MCF 10A (cell line): ENCODE measurements around the gene PEX14. TPM values are rescaled to one million over a fixed set of nuclear protein-coding genes. Genes with fewer than 3 reads are reported as not detected.

Experiments
- BruUV-seq: library from RNA; stranded (reverse); fragments of 400-500 nt; replicated peaks from 2 replicates; lab custom pipeline; 2021; lab: Mats Ljungman, UMichigan
- CTCF ChIA-PET: fragments of 300-600 bp; sonication (Branson Sonifier 250); formaldehyde crosslinking; extraction: SDS; loops from one replicate; lab custom pipeline; 2021; ENCODE audit warnings: antibody characterized with exemption, inconsistent platforms; lab: Yijun Ruan, JAX
- POLR2A ChIA-PET: fragments of 300-600, 350-650 bp; sonication (Branson Sonifier 250); formaldehyde crosslinking; extraction: SDS; loops from one replicate; lab custom pipeline; 2020; ENCODE audit warnings: antibody characterized with exemption, inconsistent platforms; lab: Yijun Ruan, JAX
- DNase-seq: peaks from one replicate; pipeline ENCODE4 v3.0.0-alpha.2; 2018; ENCODE audit not compliant: unreplicated experiment
- H3K27ac Mint-ChIP-seq: one replicate; pipeline ENCODE4 v1.8.0; 2022; ENCODE audit warnings: mild to moderate bottlenecking, low read depth, mixed read lengths; ENCODE audit not compliant: unreplicated experiment
- H3K27me3 Mint-ChIP-seq: one replicate; pipeline ENCODE4 v1.8.0; 2022; ENCODE audit warnings: mixed read lengths; ENCODE audit not compliant: insufficient read depth, unreplicated experiment
- H3K36me3 Mint-ChIP-seq: one replicate; pipeline ENCODE4 v1.8.0; 2022; ENCODE audit warnings: mild to moderate bottlenecking, moderate library complexity, mixed read lengths; ENCODE audit not compliant: insufficient read depth, unreplicated experiment
- H3K4me1 Mint-ChIP-seq: one replicate; pipeline ENCODE4 v1.8.0; 2022; ENCODE audit warnings: mixed read lengths; ENCODE audit not compliant: insufficient read depth, unreplicated experiment
- H3K4me3 Mint-ChIP-seq: one replicate; pipeline ENCODE4 v1.8.0; 2022; ENCODE audit warnings: mild to moderate bottlenecking, moderate library complexity, mixed read lengths; ENCODE audit not compliant: unreplicated experiment
- H3K9me3 Mint-ChIP-seq: one replicate; pipeline ENCODE4 v1.8.0; 2022; ENCODE audit warnings: mixed read lengths; ENCODE audit not compliant: unreplicated experiment
- CTCF ChIP-seq: fragments of 200-600 bp; IDR thresholded peaks from one replicate; pipeline ENCODE4 v1.8.0; 2022; ENCODE audit warnings: antibody characterized with exemption, mild to moderate bottlenecking; ENCODE audit not compliant: unreplicated experiment
- intact Hi-C: fragments of 100-400 bp; cut with micrococcal nuclease; formaldehyde crosslinking; loops from 2 replicates; pipeline ENCODE4 v1.14.1; 2022
- total RNA-seq: library from RNA; stranded (reverse); gene quantifications from 2 replicates; pipeline ENCODE4 v1.2.3, GENCODE V29; 2022

The PEX14 gene
- total RNA-seq, 1 experiment from 2014 or later, result 22.2 TPM

- CTCF ChIA-PET, result no interaction called here
- Mint-ChIP-seq H3K4me3 (no peak overlapping the region), H3K36me3 (peaks cover 28% of the 10 kb centered on the region), H3K27me3 (no peaks in the 10 kb centered on the region), H3K4me1 (no peaks in the 10 kb centered on the region), H3K27ac (no peak overlapping the region), H3K9me3 (no peaks in the 10 kb centered on the region)
- BruUV-seq, result no TSS peak
- DNase-seq, result no peak
- POLR2A ChIA-PET, result interaction anchor here (0.7 kb wide), 1 partner anchor 44 kb away, joined by 3 read pairs; no protein-coding TSS in a partner anchor
- intact Hi-C loops, result no loop called here
- no peak for TF ChIP-seq CTCF
These were observed 29.9 kb upstream of the PEX14 start for GRCh38 chr1:10444795-10445397.

- BruUV-seq, result no TSS peak
- intact Hi-C loops, result no loop called here
- CTCF ChIA-PET, result interaction anchor here (0.6 to 1.0 kb wide), 3 partner anchors 17 to 39 kb away, joined by 3 to 4 read pairs (median 3); no protein-coding TSS in a partner anchor
- no peaks in the 10 kb centered on the region for H3K4me1 Mint-ChIP-seq
- POLR2A ChIA-PET, result interaction anchor here (1.0 kb wide), 2 partner anchors 8 to 9 kb away, joined by 3 to 8 read pairs; no protein-coding TSS in a partner anchor
- H3K27me3 Mint-ChIP-seq, result no peaks in the 10 kb centered on the region
- TF ChIP-seq CTCF, result no peak
- H3K36me3 Mint-ChIP-seq, result peaks cover 20% of the 10 kb centered on the region
- no peak overlapping the region for H3K27ac Mint-ChIP-seq
- H3K4me3 Mint-ChIP-seq, result no peak overlapping the region
- H3K9me3 Mint-ChIP-seq, result no peaks in the 10 kb centered on the region
- no peak for DNase-seq
These were observed 27.8 kb upstream of the PEX14 start for GRCh38 chr1:10446790-10447422.

DNA sequence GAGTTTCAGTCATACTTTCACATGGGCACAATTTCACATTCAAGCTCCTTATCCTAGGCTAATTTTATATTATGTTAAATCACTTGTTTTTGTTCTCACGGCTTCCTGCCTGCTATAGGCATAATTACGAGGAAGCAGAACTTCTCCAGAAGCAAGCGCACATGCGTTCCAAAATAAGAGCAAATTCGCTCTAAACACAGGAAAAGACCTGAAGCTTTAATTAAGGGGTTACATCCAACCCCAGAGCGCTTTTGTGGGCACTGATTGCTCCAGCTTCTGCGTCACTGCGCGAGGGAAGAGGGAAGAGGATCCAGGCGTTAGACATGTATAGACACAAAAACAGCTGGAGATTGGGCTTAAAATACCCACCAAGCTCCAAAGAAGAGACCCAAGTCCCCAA lies 25.0 kb upstream of the PEX14 start, which contains the start of gene CORT:
Gene CORT, plus strand, starts transcription at position 281 of the 400 bp plus-strand sequence. CDS start 193 bp downstream, outside the sequence.
- no TSS peak for BruUV-seq
- peaks cover 8% of the 10 kb centered on the region for H3K36me3 Mint-ChIP-seq
- no peak for DNase-seq
- no peak within 1 kb of the TSS for H3K4me3 Mint-ChIP-seq
- H3K27ac Mint-ChIP-seq, result no peak within 1 kb of the TSS
- no peak for TF ChIP-seq CTCF
- H3K4me1 Mint-ChIP-seq, result no peaks in the 10 kb centered on the region
- ChIA-PET CTCF (interaction anchor here (1.1 kb wide), 1 partner anchor 21 kb away, joined by 6 read pairs; no protein-coding TSS in a partner anchor), POLR2A (interaction anchor here (1.9 kb wide), 1 partner anchor 19 kb away, joined by 5 read pairs; the partner anchor contains the start of gene CENPS)
- intact Hi-C loops, result no loop called here
- H3K27me3 Mint-ChIP-seq, result no peaks in the 10 kb centered on the region
- no peaks in the 10 kb centered on the region for H3K9me3 Mint-ChIP-seq

- H3K9me3 Mint-ChIP-seq, result no peaks in the 10 kb centered on the region
- H3K4me1 Mint-ChIP-seq, result no peaks in the 10 kb centered on the region
- ChIA-PET CTCF (interaction anchor here (0.5 to 1.1 kb wide), 2 partner anchors 22 to 949 kb away, joined by 3 to 6 read pairs; no protein-coding TSS in a partner anchor), POLR2A (interaction anchor here (0.6 to 2.7 kb wide), 3 partner anchors 20 to 1532 kb away, joined by 3 to 8 read pairs (median 5); partner anchors contain the start of gene CENPS)
- peaks cover 8% of the 10 kb centered on the region for H3K36me3 Mint-ChIP-seq
- H3K27ac Mint-ChIP-seq, result no peak overlapping the region
- H3K4me3 Mint-ChIP-seq, result no peak overlapping the region
- no peaks in the 10 kb centered on the region for H3K27me3 Mint-ChIP-seq
- no peak for TF ChIP-seq CTCF
- DNase-seq, result no peak
- intact Hi-C loops, result no loop called here
- no TSS peak for BruUV-seq
These were observed 24.5 kb upstream of the PEX14 start for GRCh38 chr1:10450156-10450814.
